ENCODE data around the gene H2AZ1. TPM values are rescaled to one million over a fixed set of nuclear protein-coding genes. Genes with fewer than 3 reads are reported as not detected.

H2AZ1 gene
- total RNA-seq, 1 donor from 2014 or later, result 477 TPM

DNA sequence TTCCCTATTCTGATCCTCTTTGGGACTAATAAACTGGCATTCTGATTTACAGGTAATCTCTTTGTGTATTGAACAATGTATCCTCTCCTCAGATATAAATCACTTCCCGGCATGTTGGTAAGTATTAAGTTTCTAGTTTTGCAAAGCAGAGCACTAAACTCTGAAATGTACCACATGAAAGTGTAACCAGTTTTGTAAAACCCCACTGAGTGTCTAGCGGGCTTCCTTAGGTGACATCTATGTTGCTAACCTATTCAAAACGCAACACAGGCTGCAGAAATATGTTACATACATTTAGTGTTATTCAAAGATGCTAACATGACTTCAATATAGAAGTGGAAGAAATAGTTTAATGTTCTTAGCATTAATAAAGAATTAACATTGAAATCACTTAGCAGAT, 28.9 kb downstream of the H2AZ1 start:
- H3K9me3 Mint-ChIP-seq, result peaks cover 9% of the 10 kb centered on the region
- peaks cover 16% of the 10 kb centered on the region for H3K4me1 Mint-ChIP-seq
- H3K36me3 Mint-ChIP-seq (ENCODE audit: low read depth), result peaks cover 49% of the 10 kb centered on the region
- intact Hi-C loops (cut with micrococcal nuclease), result no loop called here
- H3K4me3 Mint-ChIP-seq, result peak overlapping the region; percentile 47
- H3K27ac Mint-ChIP-seq, result no peak overlapping the region
- no peaks in the 10 kb centered on the region for H3K27me3 Mint-ChIP-seq
- DNase-seq, result peak; percentile 73

DNA sequence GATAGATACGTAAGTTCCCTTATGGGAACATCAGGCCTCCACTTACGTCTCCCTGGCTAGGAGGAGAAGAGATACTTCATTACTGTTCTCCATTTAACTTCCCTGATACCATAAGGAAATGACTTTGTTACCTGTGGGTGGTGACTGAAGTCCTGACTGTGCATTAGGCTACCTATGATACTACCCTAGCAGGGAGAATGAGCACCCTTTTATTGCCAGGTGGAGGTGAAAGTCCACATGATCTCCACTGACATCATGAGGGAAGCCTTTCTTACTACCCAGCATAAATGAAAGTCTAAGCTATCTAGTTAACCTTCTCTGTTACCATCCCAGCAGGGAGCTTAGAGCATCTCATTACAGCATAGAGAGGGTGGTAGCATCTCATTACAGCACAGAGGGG, 31.4 kb downstream of the H2AZ1 start:
- intact Hi-C loops (cut with micrococcal nuclease), result no loop called here
- Mint-ChIP-seq H3K27ac (no peak overlapping the region), H3K9me3 (peaks cover 9% of the 10 kb centered on the region), H3K4me3 (no peak overlapping the region), H3K4me1 (peaks cover 16% of the 10 kb centered on the region), H3K36me3 (ENCODE audit: low read depth) (peaks cover 60% of the 10 kb centered on the region), H3K27me3 (no peaks in the 10 kb centered on the region)
- no peak for DNase-seq

DNA sequence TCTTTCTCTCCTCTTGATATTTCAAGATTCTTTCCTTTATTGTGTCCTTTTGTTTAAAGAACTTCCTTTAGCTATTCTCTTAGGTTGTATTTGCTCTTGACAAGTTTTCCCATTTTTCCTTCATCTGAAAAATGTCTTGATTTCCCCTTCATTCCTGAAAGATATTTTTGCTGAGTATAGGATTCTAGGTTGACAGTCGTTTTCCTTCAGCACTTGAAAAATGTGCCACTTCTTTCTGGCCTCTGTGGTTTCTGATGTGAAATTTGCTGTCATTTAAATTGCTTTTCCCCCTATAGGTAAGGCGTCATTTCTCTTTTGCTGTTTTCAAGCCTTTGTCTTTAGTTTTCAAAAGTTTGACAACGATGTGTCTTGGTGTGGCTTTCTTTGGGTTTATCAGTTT, 32.5 kb downstream of the H2AZ1 start:
- peaks cover 9% of the 10 kb centered on the region for H3K9me3 Mint-ChIP-seq
- no peaks in the 10 kb centered on the region for H3K27me3 Mint-ChIP-seq
- H3K4me1 Mint-ChIP-seq, result peaks cover 16% of the 10 kb centered on the region
- no peak overlapping the region for H3K4me3 Mint-ChIP-seq
- no peak for DNase-seq
- H3K27ac Mint-ChIP-seq, result no peak overlapping the region
- intact Hi-C loops (cut with micrococcal nuclease), result no loop called here
- H3K36me3 Mint-ChIP-seq (ENCODE audit: low read depth), result peaks cover 63% of the 10 kb centered on the region

DNA sequence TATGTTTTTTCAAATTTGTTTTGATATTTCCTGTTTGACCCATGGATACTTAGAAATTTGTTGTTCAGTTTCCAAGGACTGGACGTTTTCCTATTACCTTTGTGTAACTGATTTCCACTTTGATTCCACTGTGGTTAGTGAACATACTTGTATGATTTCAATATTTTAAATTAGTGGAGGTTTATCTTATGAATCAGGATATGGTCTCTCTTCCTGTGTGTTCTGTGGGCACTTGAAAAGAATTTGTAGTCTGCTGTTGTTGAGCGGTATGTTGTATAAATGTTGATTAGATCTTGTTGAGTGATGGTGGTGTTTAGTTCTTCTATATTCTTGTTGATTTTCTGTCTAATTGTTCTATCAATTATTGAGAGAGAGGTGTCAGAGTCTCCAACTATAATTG, 34.6 kb downstream of the H2AZ1 start:
- Mint-ChIP-seq H3K9me3 (peaks cover 9% of the 10 kb centered on the region), H3K4me3 (no peak overlapping the region), H3K27me3 (no peaks in the 10 kb centered on the region), H3K4me1 (peaks cover 9% of the 10 kb centered on the region), H3K27ac (no peak overlapping the region), H3K36me3 (ENCODE audit: low read depth) (peaks cover 65% of the 10 kb centered on the region)
- DNase-seq, result no peak
- intact Hi-C loops (cut with micrococcal nuclease), result no loop called here

Other genes with a start within 250 kb of the H2AZ1 start
- 28.4 and 29.5 TPM in 2 replicates for gene DAPP1, start 133.4 kb downstream of the H2AZ1 start, total RNA-seq
- 28.0 and 32.8 TPM in 2 replicates for gene LAMTOR3, start 55.8 kb downstream of the H2AZ1 start, total RNA-seq
- 49.2 and 49.8 TPM in 2 replicates for gene DNAJB14, start 3.7 kb downstream of the H2AZ1 start, total RNA-seq
- gene DDIT4L, start 240.2 kb upstream of the H2AZ1 start, total RNA-seq, result 0.56 and 0.76 TPM in 2 replicates

All from activated CD4-positive, alpha-beta T cell treated with anti-CD3 and anti-CD28 coated beads, Interleukin-2, amount 10 ng/mL, durations not matched to agents 24 days and 14 days (primary cell).